GM23248 (cell line): ENCODE measurements around the gene RANBP9. TPM values are rescaled to one million over a fixed set of nuclear protein-coding genes. Genes with fewer than 3 reads are reported as not detected.

Experiments used
- DNase-seq: peaks from one replicate; pipeline ENCODE4 v3.0.0-alpha.2; 2015
- H2AFZ ChIP-seq: fragments of 200-600 bp; sonication (generic); 2 replicates; pipeline ENCODE4 v1.6.1; 2016; ENCODE audit warnings: antibody characterized with exemption
- H3F3A ChIP-seq: fragments of 200-600 bp; sonication (generic); 2 replicates; pipeline ENCODE4 v1.6.1; 2016; ENCODE audit warnings: mild to moderate bottlenecking, antibody characterized with exemption, mixed run types; ENCODE audit not compliant: insufficient read depth
- H3K27ac ChIP-seq: fragments of 200-600 bp; sonication (generic); 2 replicates; pipeline ENCODE4 v1.5.1; 2016; ENCODE audit warnings: mild to moderate bottlenecking
- H3K27me3 ChIP-seq: fragments of 200-600 bp; sonication (generic); replicated peaks from 2 replicates; pipeline ENCODE4 v1.6.1; 2016; ENCODE audit warnings: mild to moderate bottlenecking; ENCODE audit not compliant: insufficient read depth
- H3K36me3 ChIP-seq: fragments of 200-600 bp; sonication (generic); 2 replicates; pipeline ENCODE4 v1.6.1; 2016; ENCODE audit warnings: low read depth, mild to moderate bottlenecking
- H3K4me1 ChIP-seq: fragments of 200-600 bp; sonication (generic); 2 replicates; pipeline ENCODE4 v1.6.1; 2016; ENCODE audit warnings: mild to moderate bottlenecking; ENCODE audit not compliant: insufficient read depth
- H3K4me2 ChIP-seq: fragments of 200-600 bp; sonication (generic); one replicate; pipeline ENCODE4 v1.6.1; 2016; ENCODE audit warnings: mild to moderate bottlenecking; ENCODE audit not compliant: unreplicated experiment
- H3K4me3 ChIP-seq: fragments of 200-600 bp; sonication (generic); 2 replicates; pipeline ENCODE4 v1.5.1; 2016; ENCODE audit warnings: mild to moderate bottlenecking
- H3K79me2 ChIP-seq: fragments of 200-600 bp; sonication (generic); 2 replicates; pipeline ENCODE4 v1.6.1; 2016; ENCODE audit warnings: mild to moderate bottlenecking; ENCODE audit not compliant: insufficient read depth
- H3K9ac ChIP-seq: fragments of 200-600 bp; sonication (generic); 2 replicates; pipeline ENCODE4 v1.6.1; 2016; ENCODE audit warnings: mild to moderate bottlenecking
- H3K9me2 ChIP-seq: fragments of 200-600 bp; sonication (generic); 2 replicates; pipeline ENCODE4 v1.6.1; 2016; ENCODE audit warnings: mixed run types, mild to moderate bottlenecking, moderate library complexity; ENCODE audit not compliant: insufficient read depth
- H3K9me3 ChIP-seq: fragments of 200-600 bp; sonication (generic); one replicate; pipeline ENCODE4 v1.6.1; 2017; ENCODE audit warnings: low read depth
- H4K20me1 ChIP-seq: fragments of 200-600 bp; sonication (generic); 2 replicates; pipeline ENCODE4 v1.6.0; 2016; ENCODE audit not compliant: insufficient read depth
- EZH2 ChIP-seq: fragments of 200-600 bp; sonication (generic); IDR thresholded peaks from 2 replicates; pipeline ENCODE4 v1.6.1; 2018; ENCODE audit warnings: antibody characterized with exemption, mild to moderate bottlenecking; ENCODE audit not compliant: insufficient read depth, poor library complexity, severe bottlenecking
- EZH2phosphoT487 ChIP-seq: fragments of 200-600 bp; sonication (generic); IDR thresholded peaks from 2 replicates; pipeline ENCODE4 v1.6.1; 2018; ENCODE audit warnings: antibody characterized with exemption, moderate library complexity, mild to moderate bottlenecking, low read depth; ENCODE audit not compliant: insufficient read depth
- WGBS, 2 experiments: methylation state at CpG; one replicate each; pipeline ENCODE4 v1.1.6; 2015 to 2017; ENCODE audit warnings: low lambda C conversion rate in 2 of 2, low coverage in 1 of 2; ENCODE audit errors: missing lambda C conversion rate in 2 of 2; 5-methylcytosine and 5-hydroxymethylcytosine counted together
- in situ Hi-C: fragments of 300-500 bp; cut with MboI; formaldehyde crosslinking; loops from 2 replicates; pipeline ENCODE4 v1.15.0; 2020
- polyA plus RNA-seq: library from polyadenylated mRNA; unstranded; fragments of >200 nt; fragmentation: Nextera tagmentation; extraction: Ambion mirVana; gene quantifications from 2 replicates; pipeline ENCODE4 v1.2.1, GENCODE V29; 2016
- total RNA-seq: library from RNA; depleted of rRNA; stranded (reverse); fragments of >200 nt; shearing (Covaris generic); gene quantifications from 2 replicates; pipeline ENCODE4 v1.2.3, GENCODE V29; 2014

RANBP9 gene
- total and polyA plus RNA-seq, 2 experiments from 2014 or later: 8.0 to 29.8 TPM

DNA sequence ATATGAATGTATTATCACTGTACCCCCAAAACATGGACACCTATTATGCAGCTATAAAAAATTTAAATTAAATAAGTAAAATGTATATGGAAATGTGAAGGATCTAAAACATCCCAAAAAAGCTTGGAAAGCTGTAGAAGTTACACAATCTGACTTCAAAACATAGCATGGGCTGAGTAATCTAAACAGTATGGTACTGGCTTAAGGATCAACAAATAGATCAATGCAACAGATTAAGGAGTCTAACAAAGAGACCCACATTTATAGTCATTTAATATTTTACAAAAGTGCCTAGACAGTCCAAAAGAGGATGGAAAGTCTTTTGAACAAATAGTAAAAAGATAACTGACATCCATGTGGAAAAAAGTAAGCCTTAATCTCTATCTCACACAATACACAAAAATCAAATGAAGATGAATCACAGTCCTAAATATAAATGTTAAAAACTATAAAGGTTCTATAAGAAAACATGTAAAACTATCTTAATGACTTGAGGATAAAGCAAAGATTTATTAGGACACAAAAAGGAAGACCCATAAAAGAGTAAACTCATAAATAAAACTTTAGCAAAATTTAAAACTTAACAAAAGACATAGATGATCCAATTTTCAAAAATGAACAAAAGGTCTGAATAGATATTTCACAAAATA lies 46.8 kb downstream of the RANBP9 start:
- H3K27me3 ChIP-seq: no peaks in the 10 kb centered on the region
- peaks cover 41% of the 10 kb centered on the region for H3K4me1 ChIP-seq
- H3F3A ChIP-seq: peaks cover 11% of the 10 kb centered on the region; the same call in 1 of the 2 replicates
- peaks cover 29% of the 10 kb centered on the region; the same call in 1 of the 2 replicates for H4K20me1 ChIP-seq
- no peaks in the 10 kb centered on the region for H3K36me3 ChIP-seq
- H3K4me2 ChIP-seq: no peak overlapping the region
- TF ChIP-seq EZH2phosphoT487 (no peak), EZH2 (no peak)
- in situ Hi-C loops: no loop called here
- H2AFZ ChIP-seq: no peak overlapping the region
- no peak overlapping the region for H3K9ac ChIP-seq
- no peaks in the 10 kb centered on the region for H3K9me3 ChIP-seq
- no peak overlapping the region for H3K27ac ChIP-seq
- H3K9me2 ChIP-seq: no peaks in the 10 kb centered on the region; the same call in none of the 2 replicates
- peak; percentile 59 for DNase-seq
- H3K4me3 ChIP-seq: no peak overlapping the region
- peaks cover 100% of the 10 kb centered on the region for H3K79me2 ChIP-seq

DNA sequence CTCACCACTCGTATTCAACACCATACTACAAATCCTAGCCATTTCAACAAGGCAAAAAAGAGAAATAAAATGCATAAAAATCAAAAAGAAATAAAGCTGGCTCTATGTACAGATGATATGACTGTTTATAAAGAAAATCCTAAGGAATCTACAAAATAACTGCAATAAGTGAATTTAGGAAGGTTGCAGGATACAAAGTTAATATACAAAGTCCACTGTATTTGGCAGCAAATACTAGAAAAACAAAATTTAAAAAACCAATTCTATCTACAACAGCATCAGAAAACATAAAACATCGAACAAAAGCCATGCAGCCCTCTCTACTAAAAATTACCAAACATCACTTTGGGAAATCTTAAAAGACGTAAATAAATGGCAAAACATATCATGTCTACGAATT lies 47.6 kb downstream of the RANBP9 start:
- Histone ChIP-seq H3K9ac (no peak overlapping the region), H3K9me2 (no peaks in the 10 kb centered on the region; the same call in none of the 2 replicates), H4K20me1 (peaks cover 35% of the 10 kb centered on the region; the same call in 1 of the 2 replicates), H3K27me3 (no peaks in the 10 kb centered on the region), H3K9me3 (no peaks in the 10 kb centered on the region), H3K4me3 (no peak overlapping the region), H3F3A (peaks cover 11% of the 10 kb centered on the region; the same call in 1 of the 2 replicates), H3K36me3 (no peaks in the 10 kb centered on the region), H3K4me2 (no peak overlapping the region), H3K4me1 (peaks cover 41% of the 10 kb centered on the region), H3K79me2 (peaks cover 100% of the 10 kb centered on the region), H3K27ac (no peak overlapping the region), H2AFZ (no peak overlapping the region)
- TF ChIP-seq EZH2phosphoT487: no peak
- TF ChIP-seq EZH2: no peak
- in situ Hi-C loops: no loop called here
- no peak for DNase-seq
- WGBS, 2 experiments: 75 to 83% methylated on average over 4 of the region's 4 CpGs

DNA sequence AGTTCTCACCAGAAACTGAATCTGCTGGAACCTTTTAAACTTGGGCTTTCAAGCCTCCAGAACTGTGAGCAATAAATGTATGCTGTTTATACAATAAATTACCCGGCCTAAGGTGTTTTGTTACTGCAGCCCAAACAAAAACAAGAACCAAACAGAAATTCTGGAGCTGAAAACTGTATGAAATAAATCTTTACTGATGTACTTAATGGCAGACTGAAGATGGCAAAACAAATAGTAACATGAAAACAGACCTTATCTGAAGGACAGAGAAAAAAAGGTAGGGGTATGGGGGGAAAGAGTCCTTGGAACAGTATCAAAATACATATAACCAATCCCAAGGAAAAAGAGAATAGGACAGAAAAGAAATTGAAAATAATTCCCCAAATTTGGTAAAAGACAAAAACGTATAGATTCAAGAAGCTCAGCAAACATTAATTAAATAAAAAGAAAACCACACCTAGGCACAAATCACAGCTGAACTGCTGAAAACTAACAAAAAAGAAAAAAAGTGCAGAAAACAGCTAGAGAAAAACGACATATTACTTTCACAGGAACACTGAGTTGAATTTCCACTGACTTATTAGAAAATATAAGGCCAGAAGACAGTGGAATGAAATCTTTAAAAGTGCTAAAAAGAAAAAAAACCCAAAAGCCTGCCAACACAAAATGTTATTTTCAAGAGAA lies 48.8 kb downstream of the RANBP9 start:
- Histone ChIP-seq H3K9me2 (no peaks in the 10 kb centered on the region; the same call in none of the 2 replicates), H3K27me3 (no peaks in the 10 kb centered on the region), H3K36me3 (no peaks in the 10 kb centered on the region), H4K20me1 (peaks cover 31% of the 10 kb centered on the region; the same call in 1 of the 2 replicates), H3K9ac (no peak overlapping the region), H3K4me3 (no peak overlapping the region), H3K9me3 (no peaks in the 10 kb centered on the region), H3K27ac (no peak overlapping the region), H3K79me2 (peaks cover 100% of the 10 kb centered on the region), H3F3A (peaks cover 8% of the 10 kb centered on the region; the same call in 1 of the 2 replicates), H3K4me1 (peaks cover 34% of the 10 kb centered on the region), H3K4me2 (no peak overlapping the region), H2AFZ (no peak overlapping the region)
- TF ChIP-seq EZH2: no peak
- no peak for TF ChIP-seq EZH2phosphoT487
- no peak for DNase-seq
- in situ Hi-C loops: no loop called here
- 69 to 70% methylated on average over 3 of the region's 3 CpGs for WGBS, 2 experiments

DNA sequence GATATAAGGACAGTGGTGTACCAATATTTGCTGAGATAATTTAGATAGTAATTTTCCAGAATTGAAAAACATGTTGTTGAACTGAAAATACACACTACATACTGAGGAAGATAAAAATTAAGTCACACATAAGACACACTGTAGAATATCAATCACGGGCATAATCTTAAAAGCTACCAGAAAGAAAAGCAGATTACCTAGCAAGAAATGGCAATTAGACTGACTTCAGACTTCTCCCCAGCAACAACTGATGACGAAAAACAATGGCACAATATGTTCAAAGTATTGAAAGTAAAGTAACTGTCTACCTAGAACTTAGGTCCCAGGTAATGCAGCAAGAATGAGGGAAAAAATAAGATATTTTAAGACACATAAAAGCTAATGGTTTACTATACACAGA lies 50.0 kb downstream of the RANBP9 start:
- no peaks in the 10 kb centered on the region for H3K36me3 ChIP-seq
- TF ChIP-seq EZH2phosphoT487 (no peak), EZH2 (no peak)
- H3K79me2 ChIP-seq: peaks cover 100% of the 10 kb centered on the region
- peaks cover 8% of the 10 kb centered on the region; the same call in 1 of the 2 replicates for H3F3A ChIP-seq
- no peak overlapping the region for H3K4me2 ChIP-seq
- in situ Hi-C loops: no loop called here
- no peak overlapping the region for H3K9ac ChIP-seq
- H3K27ac ChIP-seq: no peak overlapping the region
- H4K20me1 ChIP-seq: peaks cover 31% of the 10 kb centered on the region; the same call in 1 of the 2 replicates
- no peaks in the 10 kb centered on the region for H3K9me3 ChIP-seq
- no peak for DNase-seq
- H3K9me2 ChIP-seq: no peaks in the 10 kb centered on the region; the same call in 1 of the 2 replicates
- no peaks in the 10 kb centered on the region for H3K27me3 ChIP-seq
- WGBS, 2 experiments: 100% methylated on average over 2 of the region's 2 CpGs
- peaks cover 22% of the 10 kb centered on the region for H3K4me1 ChIP-seq
- H3K4me3 ChIP-seq: no peak overlapping the region
- no peak overlapping the region for H2AFZ ChIP-seq
